ENCODE results near the gene TNS3. TPM values are rescaled to one million over a fixed set of nuclear protein-coding genes. Genes with fewer than 3 reads are reported as not detected.
"Not testable (repeated sequence)": the region's sequence is repeated elsewhere in the genome, so short reads cannot be mapped to it uniquely, and the experiment has no call there.

TNS3 gene
- total RNA-seq, 4 donors from 2014 or later: 70.9 to 112 (median 98.6) TPM

DNA sequence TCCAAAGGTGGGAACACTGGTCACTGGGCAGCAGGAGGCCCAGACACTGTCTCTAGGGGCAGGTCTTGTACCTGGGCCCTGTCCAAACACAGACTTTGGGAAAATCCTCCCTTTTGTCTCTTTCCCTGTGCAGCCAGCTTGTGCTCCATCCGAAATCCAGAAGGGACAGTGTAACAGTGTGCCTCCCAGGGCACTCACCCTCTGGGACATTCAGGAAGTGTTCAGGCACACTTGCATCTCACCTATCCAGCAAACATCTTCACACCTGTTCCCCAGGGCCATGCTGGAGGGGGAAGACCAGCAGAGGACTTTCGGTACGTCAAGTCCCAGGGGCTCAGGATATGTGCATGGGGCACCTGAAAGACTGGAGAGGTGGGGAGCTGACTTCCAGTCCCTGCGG, 38.9 kb downstream of the TNS3 start:
- no peak for TF ChIP-seq CTCF (IDR thresholded peaks at IDR 0.05)
- DNase-seq (ENCODE audit: low spot score): no peak
- no peak for ATAC-seq (ENCODE audit: low FRiP score)

- no peak for ATAC-seq (ENCODE audit: low FRiP score)
- no peak for TF ChIP-seq CTCF (IDR thresholded peaks at IDR 0.05)
- no peak for DNase-seq (ENCODE audit: low spot score)
Observed at GRCh38 chr7:47542051-47542450, 39.9 kb downstream of the TNS3 start.

- ATAC-seq (ENCODE audit: low FRiP score); DNase-seq (ENCODE audit: low spot score): not testable (repeated sequence)
Observed at GRCh38 chr7:47541485-47541884, 40.4 kb downstream of the TNS3 start.

DNA sequence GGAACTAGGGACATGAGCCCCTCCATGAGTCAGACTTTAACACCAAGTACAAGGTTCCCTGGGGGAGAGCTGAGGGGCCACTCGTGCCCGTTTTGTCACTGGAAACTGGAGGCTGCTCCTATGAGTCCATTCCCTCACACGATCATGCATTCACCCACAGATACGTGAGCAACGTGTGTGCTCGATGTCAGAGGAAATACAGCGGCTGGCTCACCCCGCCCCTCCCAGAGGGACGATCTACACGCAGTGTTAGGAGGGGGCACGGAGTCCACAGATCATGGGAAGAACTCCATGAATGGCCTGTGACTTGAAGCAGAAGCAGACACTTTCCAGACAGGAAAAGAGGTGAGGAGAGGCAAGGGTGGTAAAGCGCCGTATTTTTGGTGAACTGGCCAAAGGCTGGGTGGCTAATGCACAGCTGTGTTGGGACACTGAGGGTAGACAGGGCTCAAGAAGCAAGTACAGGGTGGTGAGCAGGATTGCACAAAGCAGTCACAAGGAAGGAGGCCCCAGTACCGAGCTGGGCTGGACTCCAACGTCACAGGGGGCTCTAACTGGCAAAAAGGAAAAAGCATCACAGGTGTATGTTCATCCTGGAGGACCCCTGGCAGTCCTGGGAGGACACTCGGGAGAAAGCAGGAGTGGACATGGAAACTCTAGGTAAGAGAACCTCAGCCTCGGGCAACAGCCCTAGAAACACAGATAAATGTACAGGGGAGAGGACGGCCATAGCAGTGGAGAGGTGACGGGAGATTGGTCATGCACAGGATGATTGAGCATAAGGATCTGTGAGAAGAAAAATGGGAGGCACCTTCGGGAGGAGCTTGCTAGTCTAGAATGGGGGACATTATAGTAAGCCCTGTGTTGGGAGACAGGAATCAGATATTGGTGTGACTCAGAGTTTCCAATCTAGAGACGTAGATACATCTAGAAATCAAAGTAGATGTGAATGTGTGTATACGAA, 41.2 kb downstream of the TNS3 start:
- DNase-seq (ENCODE audit: low spot score) (no peak), ATAC-seq (ENCODE audit: low FRiP score) (no peak)
- no peak for TF ChIP-seq CTCF (IDR thresholded peaks at IDR 0.05)

DNA sequence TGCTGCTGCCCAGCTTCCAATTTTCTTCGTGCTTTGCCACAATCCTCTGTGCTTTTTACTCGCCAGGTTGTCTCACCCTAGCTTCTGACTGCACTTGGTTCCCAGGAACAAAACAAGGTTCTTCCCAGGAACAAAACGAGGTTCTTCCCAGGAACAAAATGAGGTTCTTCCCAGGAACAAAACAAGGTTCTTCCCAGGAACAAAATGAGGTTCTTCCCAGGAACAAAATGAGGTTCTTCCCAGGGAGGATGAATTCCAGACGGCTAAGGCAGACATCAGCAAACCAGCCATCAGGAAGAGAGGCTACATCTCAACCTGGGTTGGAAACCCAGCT, 41.9 kb downstream of the TNS3 start:
- ATAC-seq (ENCODE audit: low FRiP score): no peak
- DNase-seq (ENCODE audit: low spot score): no peak
- TF ChIP-seq CTCF (IDR thresholded peaks at IDR 0.05): no peak

DNA sequence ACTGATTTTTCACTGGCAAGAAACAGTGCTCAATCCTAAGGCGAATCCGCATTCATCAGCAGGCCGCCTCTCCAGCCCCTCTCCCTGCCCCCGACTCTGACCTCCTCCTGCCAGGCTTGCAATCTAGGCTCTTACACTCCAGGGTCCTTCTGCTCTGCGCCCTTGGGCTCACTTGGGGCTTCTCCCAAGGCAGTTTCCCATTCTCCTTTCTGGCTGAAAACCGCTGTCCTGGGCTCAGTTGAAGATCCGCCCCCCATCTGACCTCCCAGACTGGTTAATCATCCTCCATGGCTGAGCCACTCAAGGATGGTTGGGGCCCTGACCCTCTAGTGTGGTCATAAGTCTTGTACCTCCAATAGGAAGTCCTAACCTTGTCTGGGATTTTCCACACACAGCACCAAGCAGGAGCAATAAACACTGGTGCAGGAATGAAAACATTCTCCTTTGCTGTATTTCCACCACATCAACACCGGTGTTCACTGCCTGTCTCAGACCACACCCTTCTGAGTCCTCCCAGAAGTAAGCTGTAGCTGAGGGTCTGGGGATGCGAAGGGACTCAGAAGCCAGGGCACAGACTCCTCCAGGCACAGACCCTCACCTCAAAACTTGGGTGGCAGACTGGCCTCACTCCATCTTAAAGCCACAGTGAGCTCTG, 42.4 kb downstream of the TNS3 start:
- ATAC-seq (ENCODE audit: low FRiP score) (no peak), DNase-seq (ENCODE audit: low spot score) (no peak)
- TF ChIP-seq CTCF (IDR thresholded peaks at IDR 0.05): no peak

GRCh38 chr7:47538846-47539311, 43.0 kb downstream of the TNS3 start:
- TF ChIP-seq CTCF (IDR thresholded peaks at IDR 0.05): no peak
- no peak for ATAC-seq (ENCODE audit: low FRiP score)
- DNase-seq (ENCODE audit: low spot score): no peak

Data from omental fat pad (tissue), 4 donors.